K562 (cell line): ENCODE measurements around the gene PRKD1. TPM values are rescaled to one million over a fixed set of nuclear protein-coding genes. Genes with fewer than 3 reads are reported as not detected.

Experiments used
- ATAC-seq: fragments of 200-7000 bp; cut with Tn5 transposase; 3 replicates; pipeline ENCODE4 v1.9.1; 2020; ENCODE audit warnings: moderate library complexity
- BruUV-seq: library from RNA; stranded (reverse); fragments of 400-500 nt; replicated peaks from 2 replicates; lab custom pipeline; 2021; lab: Mats Ljungman, UMichigan
- CTCF ChIA-PET: fragments of 300-600 bp; formaldehyde crosslinking; extraction: SDS; loops from one replicate; lab custom pipeline; 2021; ENCODE audit warnings: low intra/inter-chr PET ratio; lab: Yijun Ruan, JAX
- POLR2A ChIA-PET: fragments of 300-600, 350-650 bp; sonication (Branson Sonifier 250); formaldehyde crosslinking; extraction: SDS; loops from one replicate; lab custom pipeline; 2021; ENCODE audit warnings: antibody characterized with exemption, inconsistent platforms; lab: Yijun Ruan, JAX
- DNase-seq, 4 experiments: peaks; one replicate each; pipeline versions ENCODE4 v3.0.0 to v3.0.0-alpha.2; 2011 to 2018; ENCODE audit warnings: low spot score in 3 of 4, mixed read lengths in 3 of 4; ENCODE audit errors: extremely low read depth in 1 of 4
- FAIRE-seq: peaks from 2 replicates; lab custom pipeline; 2011; peaks lifted over from hg19 to GRCh38; lab: Jason Lieb, UNC
- H2AFZ ChIP-seq: 2 replicates; pipeline ENCODE4 v1.6.0; 2011; ENCODE audit warnings: low read depth, low read length, control low read depth, inconsistent platforms
- H3K27ac ChIP-seq: fragments of 200-600 bp; 3 replicates; pipeline ENCODE4 v1.8.0; 2011; ENCODE audit warnings: low read depth, mild to moderate bottlenecking, control low read depth, inconsistent platforms, low read length, moderate library complexity, mixed read lengths; ENCODE audit errors: extremely low read depth
- H3K27me3 ChIP-seq, 2 experiments: fragments of 300-600 bp in 1 of 2; 2 replicates in 1 of 2; 3 replicates in 1 of 2; pipeline versions ENCODE4 v1.6.0 to v1.8.0; 2011; ENCODE audit warnings: inconsistent platforms in 2 of 2, low read length in 2 of 2, mild to moderate bottlenecking in 1 of 2, mixed read lengths in 1 of 2, moderate library complexity in 1 of 2; ENCODE audit not compliant: control insufficient read depth in 2 of 2, insufficient read depth in 2 of 2
- H3K36me3 ChIP-seq: fragments of 300-600 bp; 3 replicates; pipeline ENCODE4 v1.8.0; 2011; ENCODE audit warnings: mild to moderate bottlenecking, low read length, inconsistent platforms; ENCODE audit not compliant: control insufficient read depth, insufficient read depth
- H3K4me1 ChIP-seq, 2 experiments: fragments of 200-600 bp in 1 of 2; replicated peaks in 1 of 2; 2 replicates in 1 of 2; 3 replicates in 1 of 2; pipeline versions ENCODE4 v1.5.1 to v1.8.0; 2011; ENCODE audit warnings: inconsistent platforms in 2 of 2, low read length in 2 of 2, mild to moderate bottlenecking in 1 of 2, mixed read lengths in 1 of 2, moderate library complexity in 1 of 2; ENCODE audit not compliant: control insufficient read depth in 2 of 2, insufficient read depth in 2 of 2
- H3K4me2 ChIP-seq: 2 replicates; pipeline ENCODE4 v1.6.1; 2011; ENCODE audit warnings: low read length, control low read depth, inconsistent platforms, mixed read lengths; ENCODE audit not compliant: insufficient read depth
- H3K4me3 ChIP-seq: fragments of 200-600 bp; sonication (generic), shearing (Covaris generic); 2 replicates; pipeline ENCODE4 v1.5.1; 2016; ENCODE audit warnings: control low read depth, inconsistent platforms
- H3K79me2 ChIP-seq: fragments of 200-600 bp; 3 replicates; pipeline ENCODE4 v1.8.0; 2011; ENCODE audit warnings: low read length, inconsistent platforms; ENCODE audit not compliant: control insufficient read depth, insufficient read depth
- H3K9ac ChIP-seq, 2 experiments: 2 replicates each; pipeline versions ENCODE4 v1.6.0 to v1.6.1; 2011; ENCODE audit warnings: low read depth in 2 of 2, low read length in 2 of 2, control low read depth in 1 of 2, inconsistent platforms in 1 of 2, mild to moderate bottlenecking in 1 of 2, mixed read lengths in 1 of 2; ENCODE audit not compliant: insufficient read depth in 1 of 2
- H3K9me1 ChIP-seq: one replicate; pipeline ENCODE4 v1.6.0; 2011; ENCODE audit warnings: inconsistent platforms, mild to moderate bottlenecking, low read length, moderate library complexity; ENCODE audit not compliant: control insufficient read depth, insufficient read depth
- H3K9me3 ChIP-seq: replicated peaks from 2 replicates; pipeline ENCODE4 v1.5.1; 2011; ENCODE audit warnings: low read depth, low read length, inconsistent platforms; ENCODE audit not compliant: control insufficient read depth, insufficient read depth
- H4K20me1 ChIP-seq: replicated peaks from 2 replicates; pipeline ENCODE4 v1.6.1; 2011; ENCODE audit warnings: low read length, inconsistent platforms, mixed read lengths; ENCODE audit not compliant: control insufficient read depth, insufficient read depth
- ATF3 ChIP-seq, 2 experiments: fragments of 450-650 bp in 1 of 2; sonication (generic) in 1 of 2; formaldehyde crosslinking in 1 of 2; IDR thresholded peaks in 1 of 2; conservative IDR thresholded peaks in 1 of 2; 2 replicates each; pipeline versions ENCODE4 v1.6.1 to v1.8.1; 2016 to 2023; ENCODE audit warnings: mild to moderate bottlenecking in 2 of 2, moderate library complexity in 2 of 2, inconsistent platforms in 1 of 2, missing genetic modification reagents in 1 of 2
- GMEB1 ChIP-seq: fragments of 250-450 bp; sonication (Bioruptor Pico); IDR thresholded peaks from 2 replicates; pipeline ENCODE4 v1.4.0; 2020; ENCODE audit warnings: mild to moderate bottlenecking
- HMG20B ChIP-seq: fragments of 250-450 bp; sonication (Bioruptor Pico); IDR thresholded peaks from 2 replicates; pipeline ENCODE4 v1.5.0; 2021; ENCODE audit warnings: mild to moderate bottlenecking
- MEF2A ChIP-seq: IDR thresholded peaks from 2 replicates; pipeline ENCODE4 v1.6.1; 2011; ENCODE audit warnings: low read depth, mild to moderate bottlenecking, low read length, moderate library complexity; ENCODE audit not compliant: control insufficient read depth
- MEF2D ChIP-seq: conservative IDR thresholded peaks from 2 replicates; pipeline ENCODE4 v1.6.1; 2016; ENCODE audit warnings: low read depth, missing genetic modification characterization, missing compliant biosample characterization
- MXI1 ChIP-seq: IDR thresholded peaks from 2 replicates; pipeline ENCODE4 v1.6.1; 2011; ENCODE audit warnings: low read depth, mild to moderate bottlenecking, improper control_type of control experiment, low read length
- RBM14 ChIP-seq: fragments of 200-400 bp; formaldehyde crosslinking; IDR thresholded peaks from 2 replicates; pipeline ENCODE4 v1.6.1; 2018; ENCODE audit warnings: low read depth, mild to moderate bottlenecking, low read length, moderate library complexity, borderline replicate concordance; ENCODE audit not compliant: insufficient read depth
- SMAD1 ChIP-seq: fragments of 150-350 bp; IDR thresholded peaks from 2 replicates; pipeline ENCODE4 v1.6.1; 2014; ENCODE audit warnings: low read length, low read depth; ENCODE audit not compliant: partially characterized antibody
- TCF3 ChIP-seq: sonication (generic); formaldehyde crosslinking; IDR thresholded peaks from 2 replicates; pipeline ENCODE4 v1.4.0; 2020; ENCODE audit warnings: mild to moderate bottlenecking, missing genetic modification reagents
- UBTF ChIP-seq, 2 experiments: IDR thresholded peaks; 2 replicates each; pipeline ENCODE4 v1.6.1; 2012; ENCODE audit warnings: improper control_type of control experiment in 2 of 2, low read depth in 2 of 2, low read length in 2 of 2, borderline replicate concordance in 1 of 2
- ZBTB33 ChIP-seq: sonication (generic); formaldehyde crosslinking; IDR thresholded peaks from 2 replicates; pipeline ENCODE4 v1.8.1; 2023; ENCODE audit warnings: mild to moderate bottlenecking, missing genetic modification reagents
- ZNF445 ChIP-seq: fragments of 250-450 bp; sonication (Bioruptor Pico); IDR thresholded peaks from 2 replicates; pipeline ENCODE4 v1.4.0; 2020; ENCODE audit warnings: low read depth, mild to moderate bottlenecking, moderate library complexity
- ZSCAN29 ChIP-seq: fragments of 450-650 bp; IDR thresholded peaks from 2 replicates; pipeline ENCODE4 v1.6.1; 2017
- WGBS: fragments of 100-300 bp; shearing (Covaris generic); methylation state at CpG from one replicate; pipeline ENCODE4 v1.1.6; 2016; ENCODE audit warnings: low coverage, mixed read lengths; ENCODE audit not compliant: insufficient coverage; ENCODE audit errors: missing lambda C conversion rate; 5-methylcytosine and 5-hydroxymethylcytosine counted together
- in situ Hi-C: fragments of 300-500 bp; cut with MboI; formaldehyde crosslinking; loops from 4 replicates; pipeline ENCODE4 v1.15.0; 2018; ENCODE audit warnings: inconsistent platforms, mixed read lengths
- intact Hi-C: fragments of 100-400 bp; cut with micrococcal nuclease; formaldehyde crosslinking; loops from 2 replicates; pipeline ENCODE4 v1.14.2; 2022
- polyA plus RNA-seq, 8 experiments: library from polyadenylated mRNA; depleted of rRNA in 4 of 8; stranded (reverse) in 5 of 8; unstranded in 3 of 8; fragments of >200 nt; fragmentation: Nextera tagmentation in 2 of 8; fragmentation: Illumina TruSeq in 1 of 8; extraction: Ambion mirVana in 2 of 8; extraction: Trizol in 1 of 8; gene quantifications; 2 replicates each; pipeline versions ENCODE4 v1.2.1 to v1.2.3, GENCODE V29; 2011 to 2014; ENCODE audit warnings: inconsistent platforms in 1 of 8, missing spikeins in 1 of 8
- total RNA-seq, 7 experiments: library from RNA; depleted of rRNA in 6 of 7; stranded (reverse); fragments of >200 nt in 6 of 7; fragmentation: Illumina TruSeq in 2 of 7; extraction: Trizol in 2 of 7; gene quantifications; 2 replicates each; pipeline versions ENCODE4 v1.2.1 to v1.2.3, GENCODE V29; 2011 to 2021; ENCODE audit warnings: low replicate concordance in 1 of 7
- TF ChIP-seq, protein P1 (sequence below): fragments of 250-450 bp; sonication (Bioruptor Pico); IDR thresholded peaks from 2 replicates; pipeline ENCODE4 v1.5.1; 2021; ENCODE audit warnings: mild to moderate bottlenecking

PRKD1 gene
- total and polyA plus RNA-seq, 9 of the 15 experiments (the other 6 are each of a cell fraction or from before 2014, with no cell fraction given) = 0.04 to 0.25 (median 0.13) TPM; not detected in 1

GRCh38 chr14:29820785-29821184 lies 106.9 kb downstream of the PRKD1 start:
- 0% methylated on average over 1 of the region's 1 CpG for WGBS
- no TSS peak for BruUV-seq
- Histone ChIP-seq H3K4me1 (no peaks in the 10 kb centered on the region), H3K9me3 (no peaks in the 10 kb centered on the region), H3K4me2 (no peak overlapping the region), H3K79me2 (no peaks in the 10 kb centered on the region), H3K4me3 (no peak overlapping the region), H3K27ac (no peak overlapping the region), H2AFZ (no peak overlapping the region), H3K9me1 (no peaks in the 10 kb centered on the region), H4K20me1 (no peaks in the 10 kb centered on the region), H3K36me3 (no peaks in the 10 kb centered on the region), H3K9ac (no peak overlapping the region), H3K27me3 (no peaks in the 10 kb centered on the region)
- DNase-seq (no peak), FAIRE-seq (no peak), ATAC-seq (no peak)
- in situ Hi-C loops (no loop called here), intact Hi-C loops (no loop called here)
- POLR2A ChIA-PET = no interaction called here
- CTCF ChIA-PET = no interaction called here
- TF ChIP-seq TCF3 (CRISPR knock-in tag) = no peak
- no peak for TF ChIP-seq MEF2D (tag)
- TF ChIP-seq MEF2A = no peak
- TF ChIP-seq SMAD1 = no peak
- no peak for TF ChIP-seq ZSCAN29
- no peak for TF ChIP-seq RBM14
- no peak for TF ChIP-seq GMEB1 (CRISPR knock-in tag)
- TF ChIP-seq, protein P1, sequence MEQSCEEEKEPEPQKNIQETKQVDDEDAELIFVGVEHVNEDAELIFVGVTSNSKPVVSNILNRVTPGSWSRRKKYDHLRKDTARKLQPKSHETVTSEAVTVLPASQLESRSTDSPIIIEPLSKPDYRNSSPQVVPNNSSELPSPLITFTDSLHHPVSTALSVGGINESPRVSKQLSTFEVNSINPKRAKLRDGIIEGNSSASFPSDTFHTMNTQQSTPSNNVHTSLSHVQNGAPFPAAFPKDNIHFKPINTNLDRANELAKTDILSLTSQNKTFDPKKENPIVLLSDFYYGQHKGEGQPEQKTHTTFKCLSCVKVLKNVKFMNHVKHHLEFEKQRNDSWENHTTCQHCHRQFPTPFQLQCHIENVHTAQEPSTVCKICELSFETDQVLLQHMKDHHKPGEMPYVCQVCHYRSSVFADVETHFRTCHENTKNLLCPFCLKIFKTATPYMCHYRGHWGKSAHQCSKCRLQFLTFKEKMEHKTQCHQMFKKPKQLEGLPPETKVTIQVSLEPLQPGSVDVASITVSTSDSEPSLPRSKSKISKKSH (CRISPR knock-in tag) = no peak
- TF ChIP-seq HMG20B (CRISPR knock-in tag) = no peak
- TF ChIP-seq UBTF (IDR thresholded peaks at IDR 0.05; ENCODE audit: borderline replicate concordance in 1 of 2, low read depth in 2 of 2, low read length in 2 of 2) = no peak
- no peak for TF ChIP-seq ATF3 (IDR thresholded peaks at IDR 0.05)
- no peak for TF ChIP-seq ATF3 (CRISPR knock-in tag; conservative IDR thresholded peaks at IDR 0.05)
- no peak for TF ChIP-seq ZNF445 (CRISPR knock-in tag)
- no peak for TF ChIP-seq MXI1
- no peak for TF ChIP-seq ZBTB33 (CRISPR knock-in tag)
